Effector CD4-positive, alpha-beta T cell (primary cell): ENCODE measurements around the gene PLCG2.
"Not testable (repeated sequence)": the region's sequence is repeated elsewhere in the genome, so short reads cannot be mapped to it uniquely, and the experiment has no call there.

Experiments used
- DNase-seq: peaks from one replicate; pipeline ENCODE4 v3.0.0-alpha.2; 2020

PLCG2 gene

GRCh38 chr16:81942007-81942601, 163.0 kb downstream of the PLCG2 start:
- DNase-seq, result no peak

GRCh38 chr16:81945665-81946064, 166.6 kb downstream of the PLCG2 start:
- no peak for DNase-seq

- DNase-seq, result no peak
These were observed 167.1 kb downstream of the PLCG2 start for GRCh38 chr16:81946206-81946605.

- no peak for DNase-seq
These were observed 172.5 kb downstream of the PLCG2 start for GRCh38 chr16:81951564-81951963.

DNA sequence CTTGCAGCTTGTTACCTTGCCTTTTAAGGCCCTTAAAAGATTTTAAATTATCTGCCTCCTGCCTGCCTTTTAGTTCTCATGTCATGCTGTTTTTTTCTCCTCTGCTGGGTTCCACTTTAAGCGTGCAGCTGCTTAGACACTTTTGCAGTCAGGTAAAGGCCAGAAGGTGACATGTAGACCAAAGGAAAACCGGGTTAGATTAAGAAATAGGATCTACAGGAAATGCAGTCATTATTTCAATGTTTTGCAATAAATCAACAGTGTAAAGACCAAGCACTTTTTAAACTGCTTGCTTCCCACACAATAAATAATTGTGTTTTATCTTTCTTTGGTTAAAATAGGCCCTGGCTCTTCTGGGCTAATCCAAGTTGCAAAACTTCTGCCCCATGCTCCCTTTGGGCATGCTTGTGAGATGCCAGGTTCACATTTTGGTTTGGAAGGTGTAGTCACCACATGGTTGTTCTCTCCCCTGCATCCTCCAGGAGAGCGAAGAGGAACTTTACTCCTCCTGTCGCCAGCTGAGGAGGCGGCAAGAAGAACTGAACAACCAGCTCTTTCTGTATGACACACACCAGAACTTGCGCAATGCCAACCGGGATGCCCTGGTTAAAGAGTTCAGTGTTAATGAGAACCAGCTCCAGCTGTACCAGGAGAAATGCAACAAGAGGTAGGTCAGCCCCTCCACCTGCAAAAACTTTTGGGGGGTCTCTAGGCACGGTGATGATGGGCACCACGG, 177.3 kb downstream of the PLCG2 start:
- DNase-seq, result no peak

DNA sequence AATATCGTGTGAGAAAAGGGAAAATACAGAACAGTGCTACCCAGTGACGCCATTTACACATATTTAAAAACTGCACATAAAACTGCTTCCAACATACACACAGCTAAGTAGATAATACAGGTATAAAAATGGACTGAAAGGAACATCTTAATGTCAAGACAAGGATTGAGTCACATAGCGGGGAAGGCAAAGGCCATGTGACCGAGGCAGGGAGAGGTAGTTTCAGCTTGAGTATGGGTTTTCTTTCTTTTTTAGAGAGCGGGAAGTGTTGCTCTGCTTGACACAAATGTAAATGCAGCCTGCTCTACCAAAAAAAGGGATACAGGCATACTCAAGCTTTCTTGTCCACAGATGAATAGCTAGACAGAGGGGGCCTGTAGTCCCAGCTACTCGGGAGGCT, 185.7 kb downstream of the PLCG2 start:
- DNase-seq, result no peak

DNA sequence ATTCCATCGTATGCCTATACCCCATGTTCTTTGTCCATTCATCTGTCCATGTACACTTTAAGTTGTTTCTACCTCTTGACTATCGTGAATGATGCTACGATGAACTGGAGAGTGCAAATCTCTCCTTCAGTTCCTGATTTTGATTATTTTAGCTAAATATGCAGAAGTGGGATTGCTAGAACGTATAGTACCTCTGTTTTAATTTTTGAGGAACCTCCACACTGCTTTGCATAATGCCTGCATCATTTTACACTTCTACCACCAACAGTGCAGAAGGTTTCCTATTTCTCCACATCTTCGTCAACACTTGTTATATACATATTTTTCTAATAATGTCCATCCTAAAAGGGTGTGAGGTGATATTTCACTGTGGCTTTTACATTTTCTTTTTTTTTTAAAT, 188.3 kb downstream of the PLCG2 start:
- no peak for DNase-seq

GRCh38 chr16:81971853-81972252, 192.8 kb downstream of the PLCG2 start:
- no peak for DNase-seq

DNA sequence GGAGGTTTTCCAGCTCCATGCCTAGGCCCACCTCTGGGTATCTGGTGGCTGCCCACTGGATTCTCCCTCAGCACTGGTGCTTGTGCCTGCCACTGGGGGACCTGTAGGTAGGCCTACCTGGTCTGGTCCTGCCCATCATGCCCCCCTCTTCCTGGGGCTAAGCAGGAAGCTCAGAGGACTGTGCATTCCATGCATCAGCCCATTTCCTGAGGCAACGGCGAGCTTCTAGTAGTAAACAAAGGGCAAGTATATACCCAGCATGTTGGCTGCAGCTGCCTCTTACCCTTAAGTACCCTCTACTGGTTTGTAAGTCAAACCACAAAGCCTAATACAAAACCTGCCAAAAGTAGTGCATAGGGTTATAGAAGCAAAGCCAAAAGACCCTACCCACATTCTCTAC, 194.6 kb downstream of the PLCG2 start:
- no peak for DNase-seq

GRCh38 chr16:81975637-81976036, 196.5 kb downstream of the PLCG2 start:
- no peak for DNase-seq

- not testable (repeated sequence) for DNase-seq
These were observed 198.3 kb downstream of the PLCG2 start for GRCh38 chr16:81977335-81977942.

DNA sequence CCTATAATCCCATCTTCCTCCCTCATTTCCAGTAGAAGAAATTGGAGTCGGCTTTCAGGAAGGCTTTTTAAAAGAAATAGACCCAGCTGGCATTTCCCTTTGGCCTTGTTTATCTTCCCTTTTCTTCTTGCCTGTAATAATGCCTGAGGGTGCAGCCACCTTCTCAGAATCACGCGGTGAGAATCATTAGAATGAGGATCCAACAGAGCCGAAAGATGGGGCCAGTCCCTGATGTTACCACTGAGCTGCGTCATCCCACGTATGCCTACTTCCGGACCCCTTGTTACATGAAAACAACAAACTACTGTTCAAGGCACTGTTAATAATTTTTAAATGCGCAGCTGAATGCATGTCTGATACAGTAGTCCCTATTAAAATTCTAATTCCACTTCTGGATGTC, 208.0 kb downstream of the PLCG2 start:
- DNase-seq, result no peak

- DNase-seq, result no peak
These were observed 208.6 kb downstream of the PLCG2 start for GRCh38 chr16:81987706-81988105.

DNA sequence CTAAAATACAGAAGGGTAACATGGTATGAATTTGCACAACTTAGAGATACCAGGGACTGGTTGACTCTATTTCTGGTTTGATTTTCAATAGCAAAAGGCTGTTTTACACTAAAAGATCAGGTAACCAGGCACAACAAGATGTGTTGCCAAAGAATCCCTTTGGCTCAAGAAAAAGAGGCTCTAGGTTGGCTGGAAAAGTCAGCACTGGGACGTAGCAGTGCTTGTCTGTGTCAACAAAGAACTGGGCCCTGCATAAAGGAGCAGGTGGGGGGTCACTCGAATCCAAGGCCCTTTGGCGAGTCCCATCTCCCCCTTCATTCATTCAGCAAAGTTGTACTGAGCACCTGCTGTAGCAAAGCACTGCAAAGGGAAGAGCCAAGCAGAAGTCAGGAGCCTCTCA, 213.8 kb downstream of the PLCG2 start:
- no peak for DNase-seq

DNA sequence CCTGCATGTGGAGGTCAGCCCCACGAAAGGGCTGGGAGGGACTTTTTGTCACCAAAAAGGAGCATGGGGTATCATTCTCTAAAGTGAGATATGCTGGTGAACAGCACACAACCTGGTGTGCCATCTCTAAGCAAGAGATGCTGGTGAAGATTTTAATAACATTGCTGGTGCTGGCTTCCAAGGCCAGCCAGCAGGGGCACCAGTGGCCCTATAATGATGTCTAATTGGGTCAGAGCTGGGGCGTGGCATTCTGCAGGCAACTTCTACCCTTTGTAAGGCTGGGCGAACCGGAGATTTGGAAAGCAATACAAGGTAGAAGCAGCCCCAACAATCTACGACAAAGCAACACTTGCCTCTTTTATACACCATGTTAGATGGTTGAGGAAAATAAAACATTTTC, 215.4 kb downstream of the PLCG2 start:
- DNase-seq, result no peak

DNA sequence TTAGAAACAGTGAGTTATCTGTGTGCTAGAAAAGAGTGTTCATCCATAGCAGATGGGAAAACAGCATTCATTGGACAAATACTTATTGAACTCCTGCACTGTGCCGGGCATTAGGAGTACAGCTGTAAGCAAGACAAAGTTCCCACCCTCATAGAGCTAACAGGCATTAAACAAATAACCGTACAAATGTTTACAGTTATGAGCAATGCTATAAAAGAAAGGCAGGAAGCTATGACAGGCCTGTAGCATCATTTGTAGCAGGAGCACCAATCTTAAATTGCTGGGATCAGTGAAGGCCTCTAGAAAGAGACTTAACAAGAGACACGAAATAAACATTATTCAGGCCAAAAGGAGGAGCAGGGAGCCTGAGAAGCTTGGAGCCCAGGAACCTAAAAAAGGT, 216.6 kb downstream of the PLCG2 start:
- DNase-seq, result no peak

DNA sequence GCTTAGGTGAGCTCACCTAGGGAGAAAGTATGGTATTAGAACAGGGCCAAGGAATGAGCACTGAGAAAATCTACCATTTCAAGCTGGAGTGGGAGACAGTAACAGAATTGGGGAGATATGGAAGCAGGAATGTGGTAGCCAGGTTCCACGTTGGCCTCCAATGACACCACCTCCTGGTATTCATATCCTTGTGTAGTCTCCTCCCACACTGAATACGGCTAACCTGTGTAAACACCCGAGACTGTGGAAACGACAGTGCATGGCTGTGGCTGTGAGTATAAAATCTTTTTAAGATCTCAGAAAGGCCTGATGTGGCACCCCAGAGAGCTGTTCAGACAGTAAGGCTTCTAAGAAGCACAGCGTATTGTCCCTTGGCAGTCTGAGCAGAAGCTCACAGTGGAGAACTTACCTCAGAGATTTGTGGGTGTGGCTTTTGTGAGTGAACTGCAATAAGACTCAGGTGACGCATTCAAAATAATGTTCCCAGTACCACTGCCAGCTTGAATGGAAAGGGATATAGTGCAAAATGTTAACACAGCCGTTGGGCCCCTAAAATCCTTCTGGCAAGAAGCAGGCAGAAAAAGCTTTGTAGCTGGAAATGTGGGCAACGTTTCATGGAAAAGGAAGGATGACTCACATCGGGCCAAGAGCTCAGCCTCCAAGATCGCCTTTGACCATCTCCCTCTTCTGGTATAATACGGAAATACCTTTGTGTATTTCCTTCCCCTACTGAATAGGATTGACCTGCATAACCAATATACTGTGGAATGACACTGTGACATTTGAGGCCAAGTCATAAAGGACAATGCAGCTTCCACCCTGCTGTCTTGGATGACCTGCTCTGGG, 217.8 kb downstream of the PLCG2 start:
- no peak for DNase-seq

GRCh38 chr16:81997738-81998137, 218.6 kb downstream of the PLCG2 start:
- no peak for DNase-seq

- DNase-seq, result no peak
These were observed 223.7 kb downstream of the PLCG2 start for GRCh38 chr16:82002831-82003230.

GRCh38 chr16:82004601-82005000, 225.5 kb downstream of the PLCG2 start:
- DNase-seq, result no peak

- DNase-seq, result no peak
These were observed 226.1 kb downstream of the PLCG2 start for GRCh38 chr16:82005027-82005830.

- DNase-seq, result no peak
These were observed 226.9 kb downstream of the PLCG2 start for GRCh38 chr16:82006036-82006435.

- no peak for DNase-seq
These were observed 228.1 kb downstream of the PLCG2 start for GRCh38 chr16:82007189-82007588.
